ENCODE results near the gene ADAM12. TPM values are rescaled to one million over a fixed set of nuclear protein-coding genes. Genes with fewer than 3 reads are reported as not detected.

ADAM12 gene
- total RNA-seq, 1 donor from 2014 or later, result 3.7 TPM

DNA sequence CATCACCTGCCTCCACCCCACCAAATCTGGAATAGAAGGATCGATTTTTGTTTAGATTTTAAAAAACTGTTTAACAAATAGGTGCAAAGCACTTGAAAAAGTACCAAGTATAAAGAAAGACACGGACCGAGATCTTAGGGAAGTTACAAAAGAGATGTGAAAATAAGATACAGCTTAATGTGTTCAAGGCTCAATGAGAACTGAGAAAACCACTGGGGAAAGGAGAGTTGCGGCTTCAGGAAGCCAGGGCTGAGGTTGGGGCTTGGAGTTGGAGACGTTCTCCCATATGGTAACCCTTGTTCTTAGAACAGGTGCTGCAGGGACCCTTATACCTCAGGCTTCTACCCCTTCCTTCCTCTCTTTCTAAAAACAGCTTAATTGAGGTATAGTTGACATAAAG is 351.8 kb downstream of the ADAM12 start:
- Histone ChIP-seq H3K4me1 (no peaks in the 10 kb centered on the region), H3K4me3 (no peak overlapping the region), H3K27ac (no peak overlapping the region), H3K36me3 (no peaks in the 10 kb centered on the region), H3K27me3 (no peaks in the 10 kb centered on the region), H3K9me3 (no peaks in the 10 kb centered on the region)
- no peak for DNase-seq (ENCODE audit: extremely low spot score in 2 of 2)
- intact Hi-C loops (cut with DNase I), result no loop called here
- TF ChIP-seq POLR2A (IDR thresholded peaks at IDR 0.05), result no peak
- TF ChIP-seq POLR2AphosphoS5 (IDR thresholded peaks at IDR 0.05; ENCODE audit: insufficient read depth in 1 of 2, low read depth in 1 of 2), result no peak
- TF ChIP-seq, protein P1, sequence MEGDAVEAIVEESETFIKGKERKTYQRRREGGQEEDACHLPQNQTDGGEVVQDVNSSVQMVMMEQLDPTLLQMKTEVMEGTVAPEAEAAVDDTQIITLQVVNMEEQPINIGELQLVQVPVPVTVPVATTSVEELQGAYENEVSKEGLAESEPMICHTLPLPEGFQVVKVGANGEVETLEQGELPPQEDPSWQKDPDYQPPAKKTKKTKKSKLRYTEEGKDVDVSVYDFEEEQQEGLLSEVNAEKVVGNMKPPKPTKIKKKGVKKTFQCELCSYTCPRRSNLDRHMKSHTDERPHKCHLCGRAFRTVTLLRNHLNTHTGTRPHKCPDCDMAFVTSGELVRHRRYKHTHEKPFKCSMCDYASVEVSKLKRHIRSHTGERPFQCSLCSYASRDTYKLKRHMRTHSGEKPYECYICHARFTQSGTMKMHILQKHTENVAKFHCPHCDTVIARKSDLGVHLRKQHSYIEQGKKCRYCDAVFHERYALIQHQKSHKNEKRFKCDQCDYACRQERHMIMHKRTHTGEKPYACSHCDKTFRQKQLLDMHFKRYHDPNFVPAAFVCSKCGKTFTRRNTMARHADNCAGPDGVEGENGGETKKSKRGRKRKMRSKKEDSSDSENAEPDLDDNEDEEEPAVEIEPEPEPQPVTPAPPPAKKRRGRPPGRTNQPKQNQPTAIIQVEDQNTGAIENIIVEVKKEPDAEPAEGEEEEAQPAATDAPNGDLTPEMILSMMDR (IDR thresholded peaks at IDR 0.05), result no peak

DNA sequence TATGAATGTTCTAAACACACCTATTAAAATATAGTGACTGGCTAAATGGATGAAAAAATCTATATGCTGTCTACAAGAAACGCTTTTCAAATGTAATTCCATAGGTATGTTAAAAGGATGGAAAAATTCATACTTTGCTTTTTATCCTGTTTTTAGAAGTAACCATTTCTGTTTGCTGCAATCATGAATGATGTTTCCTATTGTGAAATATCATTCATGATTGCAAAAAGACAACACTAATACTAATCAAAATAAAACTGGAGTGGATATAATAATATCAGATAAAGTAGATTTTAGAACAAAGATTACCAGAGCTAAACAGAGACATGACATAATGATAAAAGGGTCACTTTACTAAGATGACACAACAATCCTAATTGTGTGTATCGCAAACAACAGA is 353.7 kb downstream of the ADAM12 start:
- no peak for TF ChIP-seq POLR2AphosphoS5 (IDR thresholded peaks at IDR 0.05; ENCODE audit: insufficient read depth in 1 of 2, low read depth in 1 of 2)
- TF ChIP-seq POLR2A (IDR thresholded peaks at IDR 0.05), result no peak
- TF ChIP-seq, protein P1 (IDR thresholded peaks at IDR 0.05), result no peak
- Histone ChIP-seq H3K4me3 (no peak overlapping the region), H3K4me1 (no peaks in the 10 kb centered on the region), H3K27ac (no peak overlapping the region), H3K9me3 (no peaks in the 10 kb centered on the region), H3K27me3 (no peaks in the 10 kb centered on the region), H3K36me3 (no peaks in the 10 kb centered on the region)
- no peak for DNase-seq (ENCODE audit: extremely low spot score in 2 of 2)
- intact Hi-C loops (cut with DNase I), result no loop called here

DNA sequence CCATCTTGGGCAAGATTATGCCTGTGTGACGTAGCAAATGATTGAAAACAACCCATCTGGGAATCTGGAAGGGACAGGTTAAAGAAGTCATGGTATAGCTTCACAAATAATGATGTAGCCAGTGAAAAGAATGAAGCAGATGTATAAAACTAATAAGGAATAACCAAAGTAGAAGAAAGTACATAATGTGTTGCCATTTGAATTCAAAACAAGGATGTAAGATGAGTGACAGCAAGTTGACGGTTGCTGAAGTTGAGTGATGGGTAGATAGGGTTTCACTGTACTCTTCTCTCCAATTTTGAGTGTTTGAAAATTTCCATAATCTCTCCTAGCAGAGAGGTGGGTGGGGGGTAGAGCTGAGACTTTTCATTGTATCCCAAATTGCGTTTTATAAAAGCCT is 358.3 kb downstream of the ADAM12 start:
- intact Hi-C loops (cut with DNase I), result no loop called here
- Histone ChIP-seq H3K36me3 (no peaks in the 10 kb centered on the region), H3K27ac (no peak overlapping the region), H3K27me3 (no peaks in the 10 kb centered on the region), H3K4me1 (no peaks in the 10 kb centered on the region), H3K9me3 (no peaks in the 10 kb centered on the region), H3K4me3 (no peak overlapping the region)
- TF ChIP-seq POLR2AphosphoS5 (IDR thresholded peaks at IDR 0.05; ENCODE audit: insufficient read depth in 1 of 2, low read depth in 1 of 2) (no peak), POLR2A (IDR thresholded peaks at IDR 0.05) (no peak)
- TF ChIP-seq, protein P1 (IDR thresholded peaks at IDR 0.05), result no peak
- DNase-seq (ENCODE audit: extremely low spot score in 2 of 2), result no peak

DNA sequence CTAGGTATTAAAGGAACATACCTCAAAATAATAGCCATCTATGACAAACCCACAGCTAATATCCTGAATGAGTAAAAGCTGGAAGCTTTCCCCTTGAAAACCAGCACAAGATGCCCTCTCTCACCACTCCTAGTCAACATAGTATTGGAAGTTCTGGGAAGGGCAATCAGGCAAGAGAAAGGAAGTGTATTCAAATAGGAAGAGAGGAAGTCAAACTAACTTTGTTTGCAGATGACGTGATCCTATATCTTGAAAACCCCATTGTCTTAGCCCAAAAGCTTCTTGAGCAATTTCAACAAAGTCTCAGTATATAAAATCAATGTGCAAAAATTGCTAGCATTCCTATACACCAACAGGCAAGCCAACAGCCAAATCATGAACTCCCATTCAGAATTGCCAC is 360.6 kb downstream of the ADAM12 start:
- H3K27me3 ChIP-seq, result no peaks in the 10 kb centered on the region
- H3K4me1 ChIP-seq, result no peaks in the 10 kb centered on the region
- no peaks in the 10 kb centered on the region for H3K9me3 ChIP-seq
- intact Hi-C loops (cut with DNase I), result no loop called here
- no peak overlapping the region for H3K27ac ChIP-seq
- TF ChIP-seq POLR2A (IDR thresholded peaks at IDR 0.05) (no peak), POLR2AphosphoS5 (IDR thresholded peaks at IDR 0.05; ENCODE audit: insufficient read depth in 1 of 2, low read depth in 1 of 2) (no peak)
- TF ChIP-seq, protein P1 (IDR thresholded peaks at IDR 0.05), result no peak
- H3K36me3 ChIP-seq, result no peaks in the 10 kb centered on the region
- H3K4me3 ChIP-seq, result no peak overlapping the region
- DNase-seq (ENCODE audit: extremely low spot score in 2 of 2), result no peak

DNA sequence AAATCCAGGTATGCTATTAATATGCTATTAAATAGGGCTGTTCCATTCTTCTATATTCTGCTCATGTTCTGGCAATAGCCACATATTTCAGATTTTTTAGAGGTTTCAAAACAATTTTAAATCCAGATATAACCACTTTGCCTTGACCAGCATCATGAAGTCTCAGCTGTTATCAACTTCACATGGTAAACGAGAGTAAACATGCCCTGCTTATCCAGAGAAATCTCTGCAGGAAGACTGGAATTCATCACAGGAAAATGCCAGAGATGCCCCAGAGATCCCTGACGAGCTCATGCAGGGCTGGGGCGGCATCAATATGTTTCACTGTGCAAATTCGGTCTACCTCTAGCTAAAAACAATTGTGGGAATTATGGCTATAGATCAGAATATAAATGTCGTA is 365.4 kb downstream of the ADAM12 start:
- Histone ChIP-seq H3K4me1 (no peaks in the 10 kb centered on the region), H3K27ac (no peak overlapping the region), H3K27me3 (no peaks in the 10 kb centered on the region), H3K4me3 (no peak overlapping the region), H3K9me3 (no peaks in the 10 kb centered on the region), H3K36me3 (no peaks in the 10 kb centered on the region)
- DNase-seq (ENCODE audit: extremely low spot score in 2 of 2), result no peak
- TF ChIP-seq, protein P1 (IDR thresholded peaks at IDR 0.05), result no peak
- no peak for TF ChIP-seq POLR2A (IDR thresholded peaks at IDR 0.05)
- TF ChIP-seq POLR2AphosphoS5 (IDR thresholded peaks at IDR 0.05; ENCODE audit: insufficient read depth in 1 of 2, low read depth in 1 of 2), result no peak
- intact Hi-C loops (cut with DNase I), result no loop called here
